Spleen (tissue), 3 donors: Measurements from ENCODE around the gene TAB2.

Experiments used
- POLR2A ChIP-seq, 3 donors: fragments of 450-650 bp; IDR thresholded peaks; one replicate each; pipeline ENCODE4 v1.5.1; 2017; ENCODE audit warnings: antibody characterized with exemption in 3 of 3, mild to moderate bottlenecking in 1 of 3
- POLR2AphosphoS5 ChIP-seq, 3 donors: sonication (generic); formaldehyde crosslinking; IDR thresholded peaks; one replicate each; pipeline ENCODE4 v1.5.1; 2017; ENCODE audit warnings: antibody characterized with exemption in 3 of 3

DNA sequence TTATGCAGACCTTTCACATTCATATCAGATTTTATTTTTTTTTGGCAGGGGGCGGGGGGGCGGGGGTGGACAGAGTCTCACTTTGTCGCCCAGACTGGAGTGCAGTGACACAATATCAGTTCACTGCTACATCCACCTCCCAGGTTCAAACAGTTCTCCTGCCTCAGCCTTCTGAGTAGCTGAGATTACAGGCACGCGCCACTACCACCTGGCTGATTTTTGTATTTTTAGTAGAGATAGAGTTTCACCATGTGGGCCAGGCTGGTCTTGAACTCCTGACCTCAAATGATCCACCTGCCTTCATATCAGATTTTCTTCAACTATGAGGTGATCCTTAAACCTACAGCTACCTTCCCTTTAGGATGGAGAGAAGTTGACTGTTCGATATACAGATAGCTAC, 74.6 kb downstream of the TAB2 start:
- TF ChIP-seq POLR2A (IDR thresholded peaks at IDR 0.05) (no peak), POLR2AphosphoS5 (IDR thresholded peaks at IDR 0.05) (no peak)
